GM18526 (cell line): ENCODE results near the gene MKI67.

ENCODE experiments used
- POLR2A ChIP-seq: IDR thresholded peaks from 3 replicates; pipeline ENCODE4 v1.6.1; 2011; ENCODE audit not compliant: insufficient read length; ENCODE audit errors: extremely low read depth

The MKI67 gene

GRCh38 chr10:128125944-128126764 lies at the start of gene MKI67:
MKI67 (minus strand) TSS chr10:128126423; CDS start chr10:128125667, 756 bp downstream.
- TF ChIP-seq POLR2A = peak; percentile 68

- TF ChIP-seq POLR2A = no peak
Observed at GRCh38 chr10:128174581-128175559, 48.6 kb upstream of the MKI67 start.

- no peak for TF ChIP-seq POLR2A
Observed at GRCh38 chr10:128173386-128173785, 47.2 kb upstream of the MKI67 start.

GRCh38 chr10:128172756-128173155 lies 46.5 kb upstream of the MKI67 start:
- TF ChIP-seq POLR2A = no peak

GRCh38 chr10:128169811-128170379 lies 43.7 kb upstream of the MKI67 start:
- TF ChIP-seq POLR2A = no peak

- TF ChIP-seq POLR2A = no peak
Observed at GRCh38 chr10:128167926-128168520, 41.8 kb upstream of the MKI67 start.

GRCh38 chr10:128166151-128166550 lies 39.9 kb upstream of the MKI67 start:
- TF ChIP-seq POLR2A = no peak

- no peak for TF ChIP-seq POLR2A
Observed at GRCh38 chr10:128165536-128165935, 39.3 kb upstream of the MKI67 start.

GRCh38 chr10:128163701-128164100 lies 37.5 kb upstream of the MKI67 start:
- no peak for TF ChIP-seq POLR2A

GRCh38 chr10:128161031-128161430 lies 34.8 kb upstream of the MKI67 start:
- TF ChIP-seq POLR2A = no peak

GRCh38 chr10:128160297-128160711 lies 34.1 kb upstream of the MKI67 start:
- TF ChIP-seq POLR2A = no peak

- no peak for TF ChIP-seq POLR2A
Observed at GRCh38 chr10:128158021-128158795, 32.0 kb upstream of the MKI67 start.

- no peak for TF ChIP-seq POLR2A
Observed at GRCh38 chr10:128156999-128157755, 31.0 kb upstream of the MKI67 start.
